HepG2 (cell line): ENCODE results near the gene GABRR2. TPM values are rescaled to one million over a fixed set of nuclear protein-coding genes. Genes with fewer than 3 reads are reported as not detected.

ENCODE experiments used
- ATAC-seq: fragments of 200-7000 bp; cut with Tn5 transposase; 3 replicates; pipeline ENCODE4 v1.9.1; 2020; ENCODE audit warnings: mild to moderate bottlenecking, moderate library complexity
- BruUV-seq: library from RNA; stranded (reverse); fragments of 400-500 nt; replicated peaks from 2 replicates; lab custom pipeline; 2021; lab: Mats Ljungman, UMichigan
- CTCF ChIA-PET: fragments of 300-600 bp; formaldehyde crosslinking; extraction: SDS; loops from one replicate; lab custom pipeline; 2021; ENCODE audit warnings: low total read pairs, inconsistent platforms, low intra/inter-chr PET ratio; lab: Yijun Ruan, JAX
- POLR2A ChIA-PET: fragments of 350-600 bp; sonication (Branson Sonifier 250); formaldehyde crosslinking; loops from one replicate; lab custom pipeline; 2020; ENCODE audit warnings: antibody characterized with exemption, inconsistent platforms; lab: Yijun Ruan, JAX
- DNase-seq: peaks from one replicate; pipeline ENCODE4 v3.0.0-alpha.2; 2015; ENCODE audit warnings: low spot score
- FAIRE-seq: peaks from 3 replicates; lab custom pipeline; 2011; peaks lifted over from hg19 to GRCh38; lab: Jason Lieb, UNC
- H2AFZ ChIP-seq: one replicate; pipeline ENCODE4 v1.6.1; 2011; ENCODE audit warnings: low read length, inconsistent platforms
- H3K27ac ChIP-seq: fragments of 300-600 bp; 3 replicates; pipeline ENCODE4 v1.8.0; 2011; ENCODE audit warnings: mixed run types, mild to moderate bottlenecking, mixed read lengths, low read length, inconsistent platforms; ENCODE audit not compliant: insufficient read depth; ENCODE audit errors: extremely low read length
- H3K27me3 ChIP-seq, 2 experiments: fragments of 200-600 bp in 1 of 2; 2 replicates in 1 of 2; 3 replicates in 1 of 2; pipeline versions ENCODE4 v1.6.0 to v1.8.0; 2011; ENCODE audit warnings: low read length in 2 of 2, mild to moderate bottlenecking in 2 of 2, moderate library complexity in 2 of 2, inconsistent platforms in 1 of 2; ENCODE audit not compliant: insufficient read depth in 2 of 2, control insufficient read depth in 1 of 2
- H3K36me3 ChIP-seq, 2 experiments: fragments of 200-600 bp in 1 of 2; replicated peaks in 1 of 2; 2 replicates in 1 of 2; 3 replicates in 1 of 2; pipeline versions ENCODE4 v1.5.1 to v1.8.0; 2011; ENCODE audit warnings: low read length in 2 of 2, inconsistent platforms in 1 of 2; ENCODE audit not compliant: insufficient read depth in 2 of 2, control insufficient read depth in 1 of 2
- H3K4me1 ChIP-seq: 2 replicates; pipeline ENCODE4 v1.5.1; 2012; ENCODE audit warnings: low read length, inconsistent platforms; ENCODE audit not compliant: insufficient read depth
- H3K4me2 ChIP-seq: 2 replicates; pipeline ENCODE4 v1.6.0; 2011; ENCODE audit warnings: low read depth, low read length, inconsistent platforms
- H3K4me3 ChIP-seq, 3 experiments: fragments of 200-600 bp in 1 of 3; sonication (generic), shearing (Covaris generic) in 1 of 3; replicated peaks in 1 of 3; 2 replicates each; pipeline ENCODE4 v1.5.1; 2011 to 2016; ENCODE audit warnings: low read length in 3 of 3, inconsistent platforms in 2 of 3, low read depth in 2 of 3, mild to moderate bottlenecking in 2 of 3, control low read depth in 1 of 3, mixed read lengths in 1 of 3; ENCODE audit not compliant: insufficient read depth in 1 of 3
- H3K79me2 ChIP-seq: one replicate; pipeline ENCODE4 v1.6.1; 2011; ENCODE audit warnings: low read length, inconsistent platforms; ENCODE audit not compliant: insufficient read depth
- H3K9ac ChIP-seq: 2 replicates; pipeline ENCODE4 v1.6.0; 2011; ENCODE audit warnings: mild to moderate bottlenecking, low read depth, low read length, inconsistent platforms; ENCODE audit not compliant: insufficient read depth
- H3K9me3 ChIP-seq: 2 replicates; pipeline ENCODE4 v1.5.1; 2012; ENCODE audit warnings: mild to moderate bottlenecking, low read length
- H4K20me1 ChIP-seq: 2 replicates; pipeline ENCODE4 v1.6.0; 2011; ENCODE audit warnings: inconsistent platforms, mild to moderate bottlenecking, low read length, moderate library complexity; ENCODE audit not compliant: insufficient read depth
- GTF2F1 ChIP-seq: fragments of 150-350 bp; IDR thresholded peaks from 2 replicates; pipeline ENCODE4 v1.6.1; 2014; ENCODE audit warnings: low read length
- HIVEP1 ChIP-seq: sonication (generic); formaldehyde crosslinking; IDR thresholded peaks from 2 replicates; pipeline ENCODE4 v1.4.0; 2020; ENCODE audit warnings: mild to moderate bottlenecking, missing genetic modification reagents
- HNF4G ChIP-seq, 2 experiments: sonication (generic) in 1 of 2; formaldehyde crosslinking in 1 of 2; IDR thresholded peaks; 2 replicates each; pipeline versions ENCODE4 v1.4.0 to v1.6.1; 2011 to 2020; ENCODE audit warnings: borderline replicate concordance in 2 of 2, low read depth in 2 of 2, mild to moderate bottlenecking in 2 of 2, low read length in 1 of 2, missing genetic modification reagents in 1 of 2, moderate library complexity in 1 of 2
- KDM3A ChIP-seq: IDR thresholded peaks from 2 replicates; pipeline ENCODE4 v1.6.1; 2018; ENCODE audit warnings: low read depth, missing compliant biosample characterization
- KLF16 ChIP-seq, 2 experiments: sonication (generic) in 1 of 2; formaldehyde crosslinking in 1 of 2; IDR thresholded peaks; 2 replicates each; pipeline versions ENCODE4 v1.6.1 to v1.8.0; 2016 to 2023; ENCODE audit warnings: missing genetic modification reagents in 2 of 2, missing compliant biosample characterization in 1 of 2
- NBN ChIP-seq: fragments of 450-650 bp; conservative IDR thresholded peaks from 2 replicates; pipeline ENCODE4 v1.6.1; 2017
- RCOR2 ChIP-seq: IDR thresholded peaks from 2 replicates; pipeline ENCODE4 v1.6.1; 2016; ENCODE audit warnings: missing biosample characterization, missing genetic modification reagents
- THAP9 ChIP-seq: sonication (generic); formaldehyde crosslinking; IDR thresholded peaks from 2 replicates; pipeline ENCODE4; 2020; ENCODE audit warnings: missing genetic modification reagents, mild to moderate bottlenecking, borderline replicate concordance
- ZBTB1 ChIP-seq: sonication (generic); formaldehyde crosslinking; IDR thresholded peaks from 2 replicates; pipeline ENCODE4 v1.4.0; 2020; ENCODE audit warnings: missing genetic modification reagents, borderline replicate concordance
- ZNF317 ChIP-seq: sonication (generic); formaldehyde crosslinking; IDR thresholded peaks from 2 replicates; pipeline ENCODE4 v1.5.0; 2020; ENCODE audit warnings: mild to moderate bottlenecking, missing genetic modification reagents
- ZNF331 ChIP-seq: sonication (generic); formaldehyde crosslinking; IDR thresholded peaks from 2 replicates; pipeline ENCODE4 v1.4.0; 2020; ENCODE audit warnings: missing genetic modification reagents
- ZNF75D ChIP-seq: sonication (generic); formaldehyde crosslinking; IDR thresholded peaks from 2 replicates; pipeline ENCODE4 v1.8.1; 2023; ENCODE audit warnings: missing genetic modification reagents, mild to moderate bottlenecking, borderline replicate concordance
- WGBS: methylation state at CpG from one replicate; pipeline ENCODE4 v1.1.6; 2017; ENCODE audit warnings: low lambda C conversion rate; 5-methylcytosine and 5-hydroxymethylcytosine counted together
- in situ Hi-C: cut with HindIII; loops from 2 replicates; pipeline ENCODE4 v1.10.0; 2017; ENCODE audit warnings: low pct_unique_long_range_greater_than_20kb; ENCODE audit not compliant: extremely low pct_ligation_motif_present
- intact Hi-C: fragments of 100-400 bp; cut with micrococcal nuclease; formaldehyde crosslinking; loops from one replicate; pipeline ENCODE4 v1.10.0; 2022; ENCODE audit not compliant: unreplicated experiment
- polyA plus RNA-seq, 8 experiments: library from polyadenylated mRNA; depleted of rRNA in 3 of 8; stranded (reverse) in 7 of 8; unstranded in 1 of 8; fragments of >200 nt; fragmentation: Illumina TruSeq in 4 of 8; extraction: Trizol in 4 of 8; gene quantifications; 2 replicates each; pipeline versions ENCODE4 v1.2.1 to v1.2.3, GENCODE V29; 2011 to 2016; ENCODE audit warnings: low read depth in 4 of 8, missing spikeins in 1 of 8, mixed read lengths in 1 of 8; ENCODE audit not compliant: insufficient read depth in 1 of 8
- total RNA-seq, 5 experiments: library from RNA; depleted of rRNA; stranded (reverse); fragments of >200 nt; fragmentation: Illumina TruSeq; extraction: Trizol; gene quantifications; 2 replicates each; pipeline ENCODE4 v1.2.3, GENCODE V29; 2016; ENCODE audit warnings: low read depth in 1 of 5
- TF ChIP-seq, protein P1 (sequence below): sonication (generic); formaldehyde crosslinking; IDR thresholded peaks from 2 replicates; pipeline ENCODE4 v1.5.1; 2020; ENCODE audit warnings: mild to moderate bottlenecking, missing genetic modification reagents, moderate library complexity

GABRR2 gene
- total and polyA plus RNA-seq, 2 of the 13 experiments (the other 11 are each of a cell fraction or from before 2014, with no cell fraction given): 0.13 TPM; not detected in 1

- no TSS peak for BruUV-seq
Observed at GRCh38 chr6:89269981-89270380, 45.1 kb downstream of the GABRR2 start.

More at GRCh38 chr6:89269981-89270380, 45.1 kb downstream of the GABRR2 start:
- intact Hi-C loops (no loop called here), in situ Hi-C loops (no loop called here)
- no peaks in the 10 kb centered on the region for H3K36me3 ChIP-seq
- H3K4me3 ChIP-seq: no peak overlapping the region
- H4K20me1 ChIP-seq: no peaks in the 10 kb centered on the region
- H3K79me2 ChIP-seq: no peaks in the 10 kb centered on the region
- POLR2A ChIA-PET: no interaction called here
- no peak overlapping the region for H3K4me2 ChIP-seq
- CTCF ChIA-PET: no interaction called here
- DNase-seq (no peak), FAIRE-seq (no peak), ATAC-seq (no peak)
- peaks cover 1 to 22% of the 10 kb centered on the region in 2 experiments; a peak in 2 of 5 replicates for H3K27me3 ChIP-seq
- no peaks in the 10 kb centered on the region for H3K4me1 ChIP-seq
- no peaks in the 10 kb centered on the region for H3K9me3 ChIP-seq
- TF ChIP-seq ZNF331 (CRISPR knock-in tag) (no peak), ZBTB1 (no peak), ZNF317 (CRISPR knock-in tag) (no peak), ZNF75D (CRISPR knock-in tag) (no peak), THAP9 (CRISPR knock-in tag) (no peak), NBN (no peak), HIVEP1 (no peak), GTF2F1 (no peak), HNF4G (IDR thresholded peaks at IDR 0.05; ENCODE audit: borderline replicate concordance, low read depth, low read length) (no peak), HNF4G (CRISPR knock-in tag; IDR thresholded peaks at IDR 0.05; ENCODE audit: borderline replicate concordance, low read depth) (no peak), KLF16 (CRISPR knock-in tag; IDR thresholded peaks at IDR 0.05) (no peak), RCOR2 (no peak), KDM3A (CRISPR knock-in tag) (no peak)
- TF ChIP-seq, protein P1, sequence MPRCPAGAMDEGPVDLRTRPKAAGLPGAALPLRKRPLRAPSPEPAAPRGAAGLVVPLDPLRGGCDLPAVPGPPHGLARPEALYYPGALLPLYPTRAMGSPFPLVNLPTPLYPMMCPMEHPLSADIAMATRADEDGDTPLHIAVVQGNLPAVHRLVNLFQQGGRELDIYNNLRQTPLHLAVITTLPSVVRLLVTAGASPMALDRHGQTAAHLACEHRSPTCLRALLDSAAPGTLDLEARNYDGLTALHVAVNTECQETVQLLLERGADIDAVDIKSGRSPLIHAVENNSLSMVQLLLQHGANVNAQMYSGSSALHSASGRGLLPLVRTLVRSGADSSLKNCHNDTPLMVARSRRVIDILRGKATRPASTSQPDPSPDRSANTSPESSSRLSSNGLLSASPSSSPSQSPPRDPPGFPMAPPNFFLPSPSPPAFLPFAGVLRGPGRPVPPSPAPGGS: no peak
- no peak overlapping the region for H3K9ac ChIP-seq
- 0% methylated on average over 3 of the region's 3 CpGs for WGBS
- H2AFZ ChIP-seq: no peak overlapping the region
- no peak overlapping the region for H3K27ac ChIP-seq
